Measurements from ENCODE around the gene LRRC71. TPM values are rescaled to one million over a fixed set of nuclear protein-coding genes. Genes with fewer than 3 reads are reported as not detected.

Gene LRRC71
- total RNA-seq, 1 donor from 2014 or later: 0.14 TPM

- H3K9me3 Mint-ChIP-seq (ENCODE audit: unreplicated experiment): no peaks in the 10 kb centered on the region
- Histone ChIP-seq H3K9ac (ENCODE audit: low read length) (no peak overlapping the region), H3K4me3 (ENCODE audit: insufficient read depth, low read depth, low read length) (no peak overlapping the region), H3K4me2 (ENCODE audit: low read length) (no peak overlapping the region), H3K27ac (ENCODE audit: low read depth, low read length) (no peak overlapping the region), H3K27me3 (ENCODE audit: insufficient read depth, low read length) (no peaks in the 10 kb centered on the region), H4K20me1 (ENCODE audit: insufficient read depth, low read length) (no peaks in the 10 kb centered on the region), H3K79me2 (ENCODE audit: insufficient read depth, low read length) (no peaks in the 10 kb centered on the region), H3K4me1 (ENCODE audit: insufficient read depth, low read length) (no peaks in the 10 kb centered on the region), H2AFZ (ENCODE audit: low read depth, low read length) (no peak overlapping the region), H3K36me3 (ENCODE audit: insufficient read depth, low read length) (peaks cover 21% of the 10 kb centered on the region), H3K9me3 (ENCODE audit: insufficient read depth, low read depth, low read length) (no peaks in the 10 kb centered on the region)
- H3K36me3 Mint-ChIP-seq (ENCODE audit: low read depth, unreplicated experiment): peaks cover 26% of the 10 kb centered on the region
- H3K27me3 Mint-ChIP-seq (ENCODE audit: low read depth, unreplicated experiment): no peaks in the 10 kb centered on the region
- no peak for DNase-seq (ENCODE audit: low read depth)
- peaks cover 4% of the 10 kb centered on the region for H3K4me1 Mint-ChIP-seq (ENCODE audit: low read depth, unreplicated experiment)
- H3K27ac Mint-ChIP-seq (ENCODE audit: unreplicated experiment): no peak overlapping the region
- no peak for FAIRE-seq
- H3K4me3 Mint-ChIP-seq (ENCODE audit: unreplicated experiment): no peak overlapping the region
- TF ChIP-seq, protein P1, sequence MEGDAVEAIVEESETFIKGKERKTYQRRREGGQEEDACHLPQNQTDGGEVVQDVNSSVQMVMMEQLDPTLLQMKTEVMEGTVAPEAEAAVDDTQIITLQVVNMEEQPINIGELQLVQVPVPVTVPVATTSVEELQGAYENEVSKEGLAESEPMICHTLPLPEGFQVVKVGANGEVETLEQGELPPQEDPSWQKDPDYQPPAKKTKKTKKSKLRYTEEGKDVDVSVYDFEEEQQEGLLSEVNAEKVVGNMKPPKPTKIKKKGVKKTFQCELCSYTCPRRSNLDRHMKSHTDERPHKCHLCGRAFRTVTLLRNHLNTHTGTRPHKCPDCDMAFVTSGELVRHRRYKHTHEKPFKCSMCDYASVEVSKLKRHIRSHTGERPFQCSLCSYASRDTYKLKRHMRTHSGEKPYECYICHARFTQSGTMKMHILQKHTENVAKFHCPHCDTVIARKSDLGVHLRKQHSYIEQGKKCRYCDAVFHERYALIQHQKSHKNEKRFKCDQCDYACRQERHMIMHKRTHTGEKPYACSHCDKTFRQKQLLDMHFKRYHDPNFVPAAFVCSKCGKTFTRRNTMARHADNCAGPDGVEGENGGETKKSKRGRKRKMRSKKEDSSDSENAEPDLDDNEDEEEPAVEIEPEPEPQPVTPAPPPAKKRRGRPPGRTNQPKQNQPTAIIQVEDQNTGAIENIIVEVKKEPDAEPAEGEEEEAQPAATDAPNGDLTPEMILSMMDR (IDR thresholded peaks at IDR 0.05; ENCODE audit: insufficient read depth, low read depth, low read length): no peak
- TF ChIP-seq EZH2 (IDR thresholded peaks at IDR 0.05; ENCODE audit: insufficient read depth, low read length): no peak
Measured at GRCh38 chr1:156969496-156969895, 49.1 kb downstream of the LRRC71 start.

- Histone ChIP-seq H3K4me3 (ENCODE audit: insufficient read depth, low read depth, low read length) (no peak overlapping the region), H3K36me3 (ENCODE audit: insufficient read depth, low read length) (peaks cover 26% of the 10 kb centered on the region), H3K4me2 (ENCODE audit: low read length) (no peak overlapping the region), H3K27ac (ENCODE audit: low read depth, low read length) (no peak overlapping the region), H4K20me1 (ENCODE audit: insufficient read depth, low read length) (no peaks in the 10 kb centered on the region), H3K27me3 (ENCODE audit: insufficient read depth, low read length) (no peaks in the 10 kb centered on the region), H3K79me2 (ENCODE audit: insufficient read depth, low read length) (no peaks in the 10 kb centered on the region), H3K9ac (ENCODE audit: low read length) (no peak overlapping the region), H3K9me3 (ENCODE audit: insufficient read depth, low read depth, low read length) (no peaks in the 10 kb centered on the region), H3K4me1 (ENCODE audit: insufficient read depth, low read length) (no peaks in the 10 kb centered on the region), H2AFZ (ENCODE audit: low read depth, low read length) (no peak overlapping the region)
- DNase-seq (ENCODE audit: low read depth) (no peak), FAIRE-seq (no peak)
- Mint-ChIP-seq H3K9me3 (ENCODE audit: unreplicated experiment) (no peaks in the 10 kb centered on the region), H3K27ac (ENCODE audit: unreplicated experiment) (no peak overlapping the region), H3K36me3 (ENCODE audit: low read depth, unreplicated experiment) (peaks cover 29% of the 10 kb centered on the region), H3K4me3 (ENCODE audit: unreplicated experiment) (no peak overlapping the region), H3K27me3 (ENCODE audit: low read depth, unreplicated experiment) (no peaks in the 10 kb centered on the region), H3K4me1 (ENCODE audit: low read depth, unreplicated experiment) (peaks cover 4% of the 10 kb centered on the region)
- no peak for TF ChIP-seq EZH2 (IDR thresholded peaks at IDR 0.05; ENCODE audit: insufficient read depth, low read length)
- TF ChIP-seq, protein P1 (IDR thresholded peaks at IDR 0.05; ENCODE audit: insufficient read depth, low read depth, low read length): no peak
Measured at GRCh38 chr1:156970017-156970416, 49.6 kb downstream of the LRRC71 start.

GRCh38 chr1:156973417-156973816, 53.0 kb downstream of the LRRC71 start:
- Histone ChIP-seq H3K4me3 (ENCODE audit: insufficient read depth, low read depth, low read length) (no peak overlapping the region), H3K9ac (ENCODE audit: low read length) (no peak overlapping the region), H4K20me1 (ENCODE audit: insufficient read depth, low read length) (no peaks in the 10 kb centered on the region), H3K27me3 (ENCODE audit: insufficient read depth, low read length) (no peaks in the 10 kb centered on the region), H3K79me2 (ENCODE audit: insufficient read depth, low read length) (no peaks in the 10 kb centered on the region), H3K9me3 (ENCODE audit: insufficient read depth, low read depth, low read length) (no peaks in the 10 kb centered on the region), H3K4me1 (ENCODE audit: insufficient read depth, low read length) (no peaks in the 10 kb centered on the region), H3K36me3 (ENCODE audit: insufficient read depth, low read length) (peaks cover 45% of the 10 kb centered on the region), H3K27ac (ENCODE audit: low read depth, low read length) (no peak overlapping the region), H3K4me2 (ENCODE audit: low read length) (no peak overlapping the region), H2AFZ (ENCODE audit: low read depth, low read length) (no peak overlapping the region)
- H3K9me3 Mint-ChIP-seq (ENCODE audit: unreplicated experiment): no peaks in the 10 kb centered on the region
- FAIRE-seq: no peak
- H3K4me3 Mint-ChIP-seq (ENCODE audit: unreplicated experiment): no peak overlapping the region
- H3K27me3 Mint-ChIP-seq (ENCODE audit: low read depth, unreplicated experiment): no peaks in the 10 kb centered on the region
- peaks cover 4% of the 10 kb centered on the region for H3K4me1 Mint-ChIP-seq (ENCODE audit: low read depth, unreplicated experiment)
- H3K27ac Mint-ChIP-seq (ENCODE audit: unreplicated experiment): no peak overlapping the region
- H3K36me3 Mint-ChIP-seq (ENCODE audit: low read depth, unreplicated experiment): peaks cover 36% of the 10 kb centered on the region
- DNase-seq (ENCODE audit: low read depth): no peak
- no peak for TF ChIP-seq EZH2 (IDR thresholded peaks at IDR 0.05; ENCODE audit: insufficient read depth, low read length)
- TF ChIP-seq, protein P1 (IDR thresholded peaks at IDR 0.05; ENCODE audit: insufficient read depth, low read depth, low read length): no peak

Data from astrocyte (in vitro differentiated cells and primary cell).